ENCODE results near the gene ACE.

GRCh38 chr17:63519972-63520882, 43.4 kb downstream of the ACE start:
- no peak for TF ChIP-seq CTCF (conservative IDR thresholded peaks at IDR 0.05)
- no peak for TF ChIP-seq EZH2 (IDR thresholded peaks at IDR 0.05; ENCODE audit: low read depth)
